ENCODE data around the gene DHPS. TPM values are rescaled to one million over a fixed set of nuclear protein-coding genes. Genes with fewer than 3 reads are reported as not detected.

The DHPS gene
- total RNA-seq, 1 donor: 63.2 TPM

Other genes with a start within 250 kb of the DHPS start
- 2.3 TPM for gene ZNF443, start 240.9 kb downstream of the DHPS start, total RNA-seq
- 3.0 TPM for gene ZNF709, start 197.1 kb downstream of the DHPS start, total RNA-seq
- gene ZNF564, start 130.4 kb downstream of the DHPS start, total RNA-seq: 17.6 TPM
- 5.6 TPM for gene ZNF490, start 71.1 kb downstream of the DHPS start, total RNA-seq
- 52.8 TPM for gene ZNF791, start 71.0 kb downstream of the DHPS start, total RNA-seq
- 143 TPM for gene MAN2B1, start 15.1 kb downstream of the DHPS start, total RNA-seq
- gene WDR83, start 15.1 kb downstream of the DHPS start, total RNA-seq: 3.4 TPM
- gene GNG14, start 6.1 kb upstream of the DHPS start, total RNA-seq: not detected
- gene FBXW9, start 14.8 kb upstream of the DHPS start, total RNA-seq: 2.0 TPM
- gene TNPO2, start 42.1 kb upstream of the DHPS start, total RNA-seq: 20.3 TPM
- 194 TPM for gene TRIR, start 52.8 kb upstream of the DHPS start, total RNA-seq
- 28.7 TPM for gene GET3, start 55.6 kb upstream of the DHPS start, total RNA-seq
- gene BEST2, start 69.9 kb upstream of the DHPS start, total RNA-seq: not detected
- 8.3 TPM for gene HOOK2, start 93.7 kb upstream of the DHPS start, total RNA-seq
- gene JUNB, start 109.6 kb upstream of the DHPS start, total RNA-seq: 5,180 TPM
- gene PRDX2, start 119.9 kb upstream of the DHPS start, total RNA-seq: 55.5 TPM
- not detected for gene THSD8, start 120.2 kb upstream of the DHPS start, total RNA-seq
- 1.4 TPM for gene RNASEH2A, start 124.7 kb upstream of the DHPS start, total RNA-seq
- 0.21 TPM for gene RTBDN, start 152.7 kb upstream of the DHPS start, total RNA-seq
- 0.52 TPM for gene MAST1, start 156.6 kb upstream of the DHPS start, total RNA-seq
- 17.2 TPM for gene DNASE2, start 199.6 kb upstream of the DHPS start, total RNA-seq
- gene KLF1, start 205.3 kb upstream of the DHPS start, total RNA-seq: not detected
- gene GCDH, start 209.3 kb upstream of the DHPS start, total RNA-seq: 12.9 TPM
- gene SYCE2, start 237.4 kb upstream of the DHPS start, total RNA-seq: 0.84 TPM